Measurements from ENCODE around the gene DDX59. TPM values are rescaled to one million over a fixed set of nuclear protein-coding genes. Genes with fewer than 3 reads are reported as not detected.

DDX59 gene
- total RNA-seq, 1 experiment from 2014 or later, result 16.0 TPM

DNA sequence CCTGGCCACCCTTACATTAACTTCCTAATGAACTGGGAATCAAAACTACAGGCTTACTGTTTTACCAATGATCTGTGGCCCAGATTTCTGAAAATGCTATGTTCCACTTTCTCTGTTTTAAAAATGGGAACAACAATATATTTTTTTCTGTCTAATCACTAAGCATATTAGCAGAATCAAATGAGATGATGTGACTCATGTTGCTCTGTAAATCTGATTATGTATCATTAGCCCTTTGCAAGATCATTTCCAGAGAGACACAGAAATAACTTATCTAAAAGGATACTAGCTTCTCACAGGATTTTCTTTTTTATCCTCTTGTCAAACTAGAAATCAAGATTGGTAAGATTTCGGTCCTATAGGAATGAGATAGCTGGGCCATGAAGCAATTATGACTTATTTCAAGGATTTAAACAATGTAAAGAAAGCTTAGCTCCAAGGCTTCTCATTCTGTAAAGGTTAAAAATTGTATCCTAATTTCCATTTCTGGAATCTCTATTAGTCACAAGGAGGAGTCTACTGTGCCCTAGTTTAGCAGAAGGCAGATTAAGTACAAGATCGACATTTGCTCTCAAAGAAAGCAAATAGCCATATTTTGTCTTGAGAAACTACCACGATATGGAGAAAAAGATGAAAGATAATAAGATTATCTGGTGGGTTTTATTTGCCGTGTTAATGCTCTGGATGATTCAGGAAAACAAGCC lies 36.6 kb upstream of the DDX59 start:
- no peaks in the 10 kb centered on the region for H3K4me1 ChIP-seq (ENCODE audit: control insufficient read depth in 1 of 2, insufficient read depth in 2 of 2, low read length in 2 of 2)
- no peak for DNase-seq (ENCODE audit: low read depth, low spot score)
- no peak for ATAC-seq
- H3K9me2 ChIP-seq (ENCODE audit: insufficient read depth), result no peaks in the 10 kb centered on the region
- H3K79me2 ChIP-seq (ENCODE audit: insufficient read depth, low read length), result no peaks in the 10 kb centered on the region
- no peak overlapping the region for H3K9ac ChIP-seq (ENCODE audit: low read length)
- no peak overlapping the region for H2AFZ ChIP-seq (ENCODE audit: low read depth, low read length, poor library complexity, severe bottlenecking)
- intact Hi-C loops (cut with micrococcal nuclease), result no loop called here
- TF ChIP-seq, protein P1, sequence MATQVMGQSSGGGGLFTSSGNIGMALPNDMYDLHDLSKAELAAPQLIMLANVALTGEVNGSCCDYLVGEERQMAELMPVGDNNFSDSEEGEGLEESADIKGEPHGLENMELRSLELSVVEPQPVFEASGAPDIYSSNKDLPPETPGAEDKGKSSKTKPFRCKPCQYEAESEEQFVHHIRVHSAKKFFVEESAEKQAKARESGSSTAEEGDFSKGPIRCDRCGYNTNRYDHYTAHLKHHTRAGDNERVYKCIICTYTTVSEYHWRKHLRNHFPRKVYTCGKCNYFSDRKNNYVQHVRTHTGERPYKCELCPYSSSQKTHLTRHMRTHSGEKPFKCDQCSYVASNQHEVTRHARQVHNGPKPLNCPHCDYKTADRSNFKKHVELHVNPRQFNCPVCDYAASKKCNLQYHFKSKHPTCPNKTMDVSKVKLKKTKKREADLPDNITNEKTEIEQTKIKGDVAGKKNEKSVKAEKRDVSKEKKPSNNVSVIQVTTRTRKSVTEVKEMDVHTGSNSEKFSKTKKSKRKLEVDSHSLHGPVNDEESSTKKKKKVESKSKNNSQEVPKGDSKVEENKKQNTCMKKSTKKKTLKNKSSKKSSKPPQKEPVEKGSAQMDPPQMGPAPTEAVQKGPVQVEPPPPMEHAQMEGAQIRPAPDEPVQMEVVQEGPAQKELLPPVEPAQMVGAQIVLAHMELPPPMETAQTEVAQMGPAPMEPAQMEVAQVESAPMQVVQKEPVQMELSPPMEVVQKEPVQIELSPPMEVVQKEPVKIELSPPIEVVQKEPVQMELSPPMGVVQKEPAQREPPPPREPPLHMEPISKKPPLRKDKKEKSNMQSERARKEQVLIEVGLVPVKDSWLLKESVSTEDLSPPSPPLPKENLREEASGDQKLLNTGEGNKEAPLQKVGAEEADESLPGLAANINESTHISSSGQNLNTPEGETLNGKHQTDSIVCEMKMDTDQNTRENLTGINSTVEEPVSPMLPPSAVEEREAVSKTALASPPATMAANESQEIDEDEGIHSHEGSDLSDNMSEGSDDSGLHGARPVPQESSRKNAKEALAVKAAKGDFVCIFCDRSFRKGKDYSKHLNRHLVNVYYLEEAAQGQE (IDR thresholded peaks at IDR 0.05; ENCODE audit: low read depth), result no peak
- TF ChIP-seq EGR1 (IDR thresholded peaks at IDR 0.05; ENCODE audit: low read depth) (no peak), POLR2AphosphoS5 (IDR thresholded peaks at IDR 0.05; ENCODE audit: low read depth, low read length) (no peak), YY1 (IDR thresholded peaks at IDR 0.05; ENCODE audit: extremely low read depth, insufficient replicate concordance, low read depth, low read length) (no peak), ZNF274 (IDR thresholded peaks at IDR 0.05; ENCODE audit: low read depth, low read length) (no peak), EZH2phosphoT487 (IDR thresholded peaks at IDR 0.05; ENCODE audit: borderline replicate concordance) (no peak), SRF (IDR thresholded peaks at IDR 0.05; ENCODE audit: low read depth) (no peak), RAD21 (IDR thresholded peaks at IDR 0.05; ENCODE audit: low read depth) (no peak)
- TF ChIP-seq, protein P2, sequence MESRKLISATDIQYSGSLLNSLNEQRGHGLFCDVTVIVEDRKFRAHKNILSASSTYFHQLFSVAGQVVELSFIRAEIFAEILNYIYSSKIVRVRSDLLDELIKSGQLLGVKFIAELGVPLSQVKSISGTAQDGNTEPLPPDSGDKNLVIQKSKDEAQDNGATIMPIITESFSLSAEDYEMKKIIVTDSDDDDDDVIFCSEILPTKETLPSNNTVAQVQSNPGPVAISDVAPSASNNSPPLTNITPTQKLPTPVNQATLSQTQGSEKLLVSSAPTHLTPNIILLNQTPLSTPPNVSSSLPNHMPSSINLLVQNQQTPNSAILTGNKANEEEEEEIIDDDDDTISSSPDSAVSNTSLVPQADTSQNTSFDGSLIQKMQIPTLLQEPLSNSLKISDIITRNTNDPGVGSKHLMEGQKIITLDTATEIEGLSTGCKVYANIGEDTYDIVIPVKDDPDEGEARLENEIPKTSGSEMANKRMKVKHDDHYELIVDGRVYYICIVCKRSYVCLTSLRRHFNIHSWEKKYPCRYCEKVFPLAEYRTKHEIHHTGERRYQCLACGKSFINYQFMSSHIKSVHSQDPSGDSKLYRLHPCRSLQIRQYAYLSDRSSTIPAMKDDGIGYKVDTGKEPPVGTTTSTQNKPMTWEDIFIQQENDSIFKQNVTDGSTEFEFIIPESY (IDR thresholded peaks at IDR 0.05; ENCODE audit: extremely low read depth, insufficient replicate concordance, low read length), result no peak
- TF ChIP-seq, protein P3, sequence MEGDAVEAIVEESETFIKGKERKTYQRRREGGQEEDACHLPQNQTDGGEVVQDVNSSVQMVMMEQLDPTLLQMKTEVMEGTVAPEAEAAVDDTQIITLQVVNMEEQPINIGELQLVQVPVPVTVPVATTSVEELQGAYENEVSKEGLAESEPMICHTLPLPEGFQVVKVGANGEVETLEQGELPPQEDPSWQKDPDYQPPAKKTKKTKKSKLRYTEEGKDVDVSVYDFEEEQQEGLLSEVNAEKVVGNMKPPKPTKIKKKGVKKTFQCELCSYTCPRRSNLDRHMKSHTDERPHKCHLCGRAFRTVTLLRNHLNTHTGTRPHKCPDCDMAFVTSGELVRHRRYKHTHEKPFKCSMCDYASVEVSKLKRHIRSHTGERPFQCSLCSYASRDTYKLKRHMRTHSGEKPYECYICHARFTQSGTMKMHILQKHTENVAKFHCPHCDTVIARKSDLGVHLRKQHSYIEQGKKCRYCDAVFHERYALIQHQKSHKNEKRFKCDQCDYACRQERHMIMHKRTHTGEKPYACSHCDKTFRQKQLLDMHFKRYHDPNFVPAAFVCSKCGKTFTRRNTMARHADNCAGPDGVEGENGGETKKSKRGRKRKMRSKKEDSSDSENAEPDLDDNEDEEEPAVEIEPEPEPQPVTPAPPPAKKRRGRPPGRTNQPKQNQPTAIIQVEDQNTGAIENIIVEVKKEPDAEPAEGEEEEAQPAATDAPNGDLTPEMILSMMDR (IDR thresholded peaks at IDR 0.05 in 2 of 3, conservative IDR thresholded peaks at IDR 0.05 in 1 of 3; ENCODE audit: borderline replicate concordance in 1 of 3, insufficient read depth in 1 of 3, low read depth in 2 of 3, low read length in 2 of 3), result no peak
- no peaks in the 10 kb centered on the region for H4K20me1 ChIP-seq (ENCODE audit: insufficient read depth)
- no peaks in the 10 kb centered on the region for H3K36me3 ChIP-seq (ENCODE audit: control insufficient read depth in 1 of 2, insufficient read depth in 2 of 2, low read length in 2 of 2)
- H3K4me3 ChIP-seq (replicated peaks in 1 of 2; ENCODE audit: low read depth in 1 of 2, low read length in 2 of 2), result no peak overlapping the region
- no peaks in the 10 kb centered on the region for H3K9me3 ChIP-seq (ENCODE audit: control insufficient read depth in 1 of 2, insufficient read depth in 1 of 2, low read depth in 1 of 2, low read length in 2 of 2)
- CTCF ChIA-PET, result no interaction called here
- no peak overlapping the region for H3K4me2 ChIP-seq (ENCODE audit: low read length)
- no peaks in the 10 kb centered on the region for H3K27me3 ChIP-seq (ENCODE audit: insufficient read depth, low read length)
- BruUV-seq (replicated peaks), result no TSS peak
- RAD21 ChIA-PET (ENCODE audit: low non-redundant PET in 1 of 2, low total read pairs in 2 of 2, uncharacterized antibody in 2 of 2, unreplicated experiment in 2 of 2), result no interaction called here
- POLR2A ChIA-PET, result no interaction called here
- H3K27ac ChIP-seq (ENCODE audit: low read depth, low read length), result no peak overlapping the region
